22Rv1 (cell line): Measurements from ENCODE around the gene SIN3B.

ENCODE experiments used
- CTCF ChIP-seq: fragments of 450-650 bp; IDR thresholded peaks from 2 replicates; pipeline ENCODE4 v1.5.1; 2017; ENCODE audit warnings: mild to moderate bottlenecking
- ZFX ChIP-seq: fragments of 450-650 bp; IDR thresholded peaks from 2 replicates; pipeline ENCODE4 v1.6.1; 2017; ENCODE audit warnings: antibody characterized with exemption, borderline replicate concordance

GRCh38 chr19:16807549-16808284, 21.5 kb upstream of the SIN3B start:
- TF ChIP-seq CTCF, result no peak
- TF ChIP-seq ZFX, result no peak
